NCI-H146 (cell line): Measurements from ENCODE around the gene ATP1A3.
"Not testable (repeated sequence)": the region's sequence is repeated elsewhere in the genome, so short reads cannot be mapped to it uniquely, and the experiment has no call there.

ENCODE experiments used
- DNase-seq: peaks from one replicate; lab custom pipeline; 2025; lab: John Stamatoyannopoulos, UW

ATP1A3 gene

GRCh38 chr19:42010245-42011126 is 16.5 kb upstream of the ATP1A3 start:
- DNase-seq = no peak

- no peak for DNase-seq
Observed at GRCh38 chr19:42006569-42006968, 12.5 kb upstream of the ATP1A3 start.

- DNase-seq = no peak
Observed at GRCh38 chr19:42005504-42005903, 11.5 kb upstream of the ATP1A3 start.

- DNase-seq = peak; percentile 29
Observed at GRCh38 chr19:42003506-42004294, 9.7 kb upstream of the ATP1A3 start.

- no peak for DNase-seq
Observed at GRCh38 chr19:41999878-42000208, 5.8 kb upstream of the ATP1A3 start.

- DNase-seq = peak; percentile 60
Observed at GRCh38 chr19:41999071-41999877, 5.2 kb upstream of the ATP1A3 start.

GRCh38 chr19:41998246-41999020 is 4.4 kb upstream of the ATP1A3 start:
- DNase-seq = peak; percentile 75

- peak; percentile 61 for DNase-seq
Observed at GRCh38 chr19:41997851-41998229, 3.8 kb upstream of the ATP1A3 start.

- DNase-seq = peak; percentile 44
Observed at GRCh38 chr19:41997121-41997850, 3.3 kb upstream of the ATP1A3 start.

GRCh38 chr19:41995959-41996797 is 2.1 kb upstream of the ATP1A3 start:
- DNase-seq = peak; percentile 67

- DNase-seq = no peak
Observed at GRCh38 chr19:41994994-41995958, 1.2 kb upstream of the ATP1A3 start.

- DNase-seq = peak; percentile 46
Observed at GRCh38 chr19:41994521-41994971, 516 bp upstream of the ATP1A3 start.

- not testable (repeated sequence) for DNase-seq
Observed at GRCh38 chr19:41991925-41992569, 2.0 kb downstream of the ATP1A3 start.

- no peak for DNase-seq
Observed at GRCh38 chr19:41991025-41991424, 3.0 kb downstream of the ATP1A3 start.

- no peak for DNase-seq
Observed at GRCh38 chr19:41990615-41991014, 3.4 kb downstream of the ATP1A3 start.

GRCh38 chr19:41990028-41990427 is 4.0 kb downstream of the ATP1A3 start:
- no peak for DNase-seq

- no peak for DNase-seq
Observed at GRCh38 chr19:41988947-41989346, 5.1 kb downstream of the ATP1A3 start.
